IMR-90 (cell line): ENCODE data around the gene CDH23.

Experiments
- FOS ChIP-seq: fragments of 150-350 bp; IDR thresholded peaks from 2 replicates; pipeline ENCODE4 v1.6.1; 2016; ENCODE audit warnings: low read depth, low read length
- POLR2A ChIP-seq: IDR thresholded peaks from 2 replicates; pipeline ENCODE4 v1.6.1; 2012; ENCODE audit warnings: mild to moderate bottlenecking, low read depth, low read length
- RAD21 ChIP-seq: IDR thresholded peaks from 2 replicates; pipeline ENCODE4 v1.6.1; 2012; ENCODE audit warnings: low read length, improper control_type of control experiment
- TF ChIP-seq, protein P1 (sequence below): fragments of 150-350 bp; IDR thresholded peaks from 2 replicates; pipeline ENCODE4 v1.6.1; 2017; ENCODE audit warnings: mild to moderate bottlenecking, antibody characterized with exemption, low read length, low read depth
- TF ChIP-seq, protein P2 (sequence below): conservative IDR thresholded peaks from 2 replicates; pipeline ENCODE4 v1.5.1; 2012; ENCODE audit warnings: mild to moderate bottlenecking, low read depth, low read length, improper control_type of control experiment

DNA sequence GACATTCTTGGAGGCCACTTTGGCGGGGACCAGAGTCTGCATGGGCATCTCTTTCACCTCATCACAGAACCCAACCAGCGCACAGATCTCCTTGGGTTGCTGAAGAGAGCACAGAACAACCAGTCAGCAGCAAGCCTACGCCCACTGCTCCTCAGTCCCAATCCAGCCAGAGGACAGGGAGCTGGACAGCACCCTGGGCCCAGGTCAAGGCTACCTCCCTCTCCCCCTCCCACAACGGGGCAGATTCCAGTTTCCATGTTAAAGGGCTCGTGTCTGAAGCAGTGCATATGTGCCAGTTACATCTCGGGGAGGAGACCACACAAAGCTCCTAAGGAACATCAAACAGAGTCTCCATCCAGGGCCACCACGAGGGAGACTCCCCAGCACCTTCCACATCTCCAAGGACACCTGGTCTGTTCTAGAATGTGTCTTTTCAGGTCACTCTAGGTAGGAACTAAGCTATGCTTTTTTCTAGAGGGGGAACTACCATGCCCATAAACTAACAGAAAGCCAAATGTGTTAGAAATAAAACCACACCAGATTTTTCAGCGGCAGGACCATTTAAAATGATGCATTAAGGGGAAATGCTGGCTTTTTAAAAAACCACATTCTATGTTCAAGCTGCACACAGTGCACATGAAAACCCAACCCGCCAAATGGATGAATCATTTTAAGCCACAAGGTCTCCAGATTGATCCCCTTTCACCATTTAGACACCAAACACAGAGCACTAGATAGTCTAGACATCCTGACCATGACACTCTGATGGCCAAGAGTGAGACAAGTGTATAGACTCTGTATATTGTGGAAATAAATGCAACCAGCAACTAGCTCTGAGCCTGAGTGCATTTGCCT, 425.4 kb downstream of the CDH23 start:
- TF ChIP-seq, protein P1, sequence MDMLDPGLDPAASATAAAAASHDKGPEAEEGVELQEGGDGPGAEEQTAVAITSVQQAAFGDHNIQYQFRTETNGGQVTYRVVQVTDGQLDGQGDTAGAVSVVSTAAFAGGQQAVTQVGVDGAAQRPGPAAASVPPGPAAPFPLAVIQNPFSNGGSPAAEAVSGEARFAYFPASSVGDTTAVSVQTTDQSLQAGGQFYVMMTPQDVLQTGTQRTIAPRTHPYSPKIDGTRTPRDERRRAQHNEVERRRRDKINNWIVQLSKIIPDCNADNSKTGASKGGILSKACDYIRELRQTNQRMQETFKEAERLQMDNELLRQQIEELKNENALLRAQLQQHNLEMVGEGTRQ = no peak
- TF ChIP-seq POLR2A = no peak
- TF ChIP-seq, protein P2, sequence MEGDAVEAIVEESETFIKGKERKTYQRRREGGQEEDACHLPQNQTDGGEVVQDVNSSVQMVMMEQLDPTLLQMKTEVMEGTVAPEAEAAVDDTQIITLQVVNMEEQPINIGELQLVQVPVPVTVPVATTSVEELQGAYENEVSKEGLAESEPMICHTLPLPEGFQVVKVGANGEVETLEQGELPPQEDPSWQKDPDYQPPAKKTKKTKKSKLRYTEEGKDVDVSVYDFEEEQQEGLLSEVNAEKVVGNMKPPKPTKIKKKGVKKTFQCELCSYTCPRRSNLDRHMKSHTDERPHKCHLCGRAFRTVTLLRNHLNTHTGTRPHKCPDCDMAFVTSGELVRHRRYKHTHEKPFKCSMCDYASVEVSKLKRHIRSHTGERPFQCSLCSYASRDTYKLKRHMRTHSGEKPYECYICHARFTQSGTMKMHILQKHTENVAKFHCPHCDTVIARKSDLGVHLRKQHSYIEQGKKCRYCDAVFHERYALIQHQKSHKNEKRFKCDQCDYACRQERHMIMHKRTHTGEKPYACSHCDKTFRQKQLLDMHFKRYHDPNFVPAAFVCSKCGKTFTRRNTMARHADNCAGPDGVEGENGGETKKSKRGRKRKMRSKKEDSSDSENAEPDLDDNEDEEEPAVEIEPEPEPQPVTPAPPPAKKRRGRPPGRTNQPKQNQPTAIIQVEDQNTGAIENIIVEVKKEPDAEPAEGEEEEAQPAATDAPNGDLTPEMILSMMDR = no peak
- TF ChIP-seq FOS = no peak
- no peak for TF ChIP-seq RAD21
